ENCODE results near the gene ANXA9.

The ANXA9 gene

GRCh38 chr1:151000408-151000807, 18.3 kb downstream of the ANXA9 start:
- no peak for TF ChIP-seq CTCF (IDR thresholded peaks at IDR 0.05; ENCODE audit: control extremely low read depth, extremely low read depth, low read depth, missing control alignments)
- no peak for DNase-seq (ENCODE audit: extremely low spot score)
- ChIA-PET CTCF (interaction anchor here (1.6 to 9.7 kb wide), 4 partner anchors 16 to 439 kb away, joined by 3 to 158 read pairs (median 18); partner anchors contain the start of gene ANXA9), POLR2A (no interaction called here)

- POLR2A ChIA-PET, result no interaction called here
- no peak for TF ChIP-seq CTCF (IDR thresholded peaks at IDR 0.05; ENCODE audit: control extremely low read depth, extremely low read depth, low read depth, missing control alignments)
- DNase-seq (ENCODE audit: extremely low spot score), result no peak
- CTCF ChIA-PET, result interaction anchor here (1.0 to 9.7 kb wide), 7 partner anchors 8 to 814 kb away, joined by 3 to 158 read pairs (median 4); partner anchors contain the start of genes ANXA9 and TNFAIP8L2
These were observed 19.5 kb downstream of the ANXA9 start for GRCh38 chr1:151001602-151002001.

- no peak for TF ChIP-seq CTCF (IDR thresholded peaks at IDR 0.05; ENCODE audit: control extremely low read depth, extremely low read depth, low read depth, missing control alignments)
- no peak for DNase-seq (ENCODE audit: extremely low spot score)
- POLR2A ChIA-PET, result no interaction called here
- CTCF ChIA-PET, result interaction anchor here (1.3 to 9.7 kb wide), 6 partner anchors 8 to 815 kb away, joined by 3 to 158 read pairs (median 4); partner anchors contain the start of gene ANXA9
These were observed 20.0 kb downstream of the ANXA9 start for GRCh38 chr1:151002051-151002450.

- no peak for TF ChIP-seq CTCF (IDR thresholded peaks at IDR 0.05; ENCODE audit: control extremely low read depth, extremely low read depth, low read depth, missing control alignments)
- ChIA-PET CTCF (interaction anchor here (1.7 to 9.7 kb wide), 3 partner anchors 9 to 22 kb away, joined by 4 to 158 read pairs (median 5); partner anchors contain the start of gene ANXA9), POLR2A (no interaction called here)
- no peak for DNase-seq (ENCODE audit: extremely low spot score)
These were observed 20.5 kb downstream of the ANXA9 start for GRCh38 chr1:151002611-151003010.

GRCh38 chr1:151003180-151003579, 21.1 kb downstream of the ANXA9 start:
- no peak for DNase-seq (ENCODE audit: extremely low spot score)
- no peak for TF ChIP-seq CTCF (IDR thresholded peaks at IDR 0.05; ENCODE audit: control extremely low read depth, extremely low read depth, low read depth, missing control alignments)
- ChIA-PET POLR2A (no interaction called here), CTCF (interaction anchor here (1.9 to 9.7 kb wide), 2 partner anchors 9 to 19 kb away, joined by 5 to 158 read pairs; partner anchors contain the start of gene ANXA9)

- ChIA-PET CTCF (interaction anchor here (0.7 to 3.9 kb wide), 22 partner anchors 10 to 751 kb away, joined by 3 to 99 read pairs (median 4); partner anchors contain the start of genes ANXA9, C1orf56, CDC42SE1 and GABPB2), POLR2A (interaction anchor here (0.6 to 1.2 kb wide), 4 partner anchors 8 to 426 kb away, joined by 3 to 16 read pairs (median 4); partner anchors contain the start of genes MCL1 and SETDB1)
- no peak for DNase-seq (ENCODE audit: extremely low spot score)
- TF ChIP-seq CTCF (IDR thresholded peaks at IDR 0.05; ENCODE audit: control extremely low read depth, extremely low read depth, low read depth, missing control alignments), result no peak
These were observed 23.7 kb downstream of the ANXA9 start for GRCh38 chr1:151005729-151006319.

Data from GM10248 (cell line).